Measurements from ENCODE around the gene LENG8. TPM values are rescaled to one million over a fixed set of nuclear protein-coding genes. Genes with fewer than 3 reads are reported as not detected.
A peak's percentile ranks its signal among the peaks of the same experiment; 100 is the strongest.

Gene LENG8
- polyA plus RNA-seq, 3 donors, result 3.6 to 341 (median 5.8) TPM

DNA sequence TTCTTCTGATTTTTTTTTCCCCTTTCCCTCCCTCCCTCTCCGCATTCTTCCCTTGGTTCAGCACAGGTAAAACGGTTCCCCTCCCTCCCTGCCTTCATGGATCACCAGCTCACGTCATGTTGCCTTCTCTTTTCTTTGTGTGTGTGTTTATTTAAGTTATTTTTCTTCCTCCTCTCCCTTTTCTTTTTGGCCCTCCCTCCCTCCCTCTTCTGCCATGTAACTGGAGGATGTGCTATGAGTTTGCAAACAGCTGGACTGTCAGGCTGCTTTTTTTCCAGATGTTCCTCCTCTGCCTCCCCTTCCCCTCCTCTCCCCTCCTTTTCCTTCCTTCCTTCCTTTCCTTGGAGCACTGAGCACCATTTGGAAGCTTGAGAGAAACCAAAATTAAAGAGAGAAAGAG lies 12.6 kb downstream of the LENG8 start:
- Mint-ChIP-seq H3K4me3 (no peak overlapping the region), H3K36me3 (peaks cover 43 to 51% of the 10 kb centered on the region in 2 donors), H3K27ac (peak overlapping the region in 3 of 7 donors; percentile 37 to 78 (median 58)), H3K9me3 (peaks cover 0 to 13% (median 9%) of the 10 kb centered on the region in 7 donors), H3K27me3 (ENCODE audit: low read depth in 3 of 3) (peaks cover 8 to 17% (median 17%) of the 10 kb centered on the region in 3 donors), H3K4me1 (peaks cover 32% of the 10 kb centered on the region)
- no CpG with 5 or more reads among the region's 3 CpGs for WGBS (ENCODE audit: insufficient coverage)
- Histone ChIP-seq H3K4me3 (replicated peaks in 1 of 3; ENCODE audit: low read depth in 2 of 3, low read length in 3 of 3) (no peak overlapping the region), H3K9me3 (replicated peaks in 1 of 2; ENCODE audit: control insufficient read depth in 1 of 2, insufficient read depth in 1 of 2, low read length in 2 of 2) (peaks cover 0 to 3% of the 10 kb centered on the region in 2 donors), H4K20me1 (ENCODE audit: insufficient read depth, low read length) (peaks cover 63% of the 10 kb centered on the region), H3K79me2 (ENCODE audit: insufficient read depth, low read length) (peaks cover 36% of the 10 kb centered on the region), H3K9ac (ENCODE audit: insufficient read depth, low read length, poor library complexity, severe bottlenecking) (no peak overlapping the region), H3K27ac (ENCODE audit: low read depth in 1 of 2, low read length in 2 of 2) (peak overlapping the region in 1 of 2 donors; percentile 36), H3K36me3 (replicated peaks in 1 of 2; ENCODE audit: control insufficient read depth in 1 of 2, insufficient read depth in 2 of 2, low read length in 2 of 2) (peaks cover 55 to 56% of the 10 kb centered on the region in 2 donors), H3K27me3 (ENCODE audit: control insufficient read depth in 2 of 2, insufficient read depth in 2 of 2, low read length in 2 of 2) (peaks cover 0 to 11% of the 10 kb centered on the region in 2 donors), H3K4me2 (replicated peaks; ENCODE audit: extremely low read depth, low read length, poor library complexity, severe bottlenecking) (peak overlapping the region; percentile 94), H2AFZ (ENCODE audit: insufficient read depth, low read depth, low read length, poor library complexity, severe bottlenecking) (no peak overlapping the region), H3K4me1 (ENCODE audit: control insufficient read depth in 1 of 2, insufficient read depth in 2 of 2, low read length in 2 of 2) (peaks cover 33 to 42% of the 10 kb centered on the region in 2 donors)
- intact Hi-C loops (cut with micrococcal nuclease), result loop anchor here in 1 of 2 donors (2.0 kb wide), 1 partner anchor 13 kb away; the partner anchor contains the start of gene LENG8
- TF ChIP-seq, protein P1, sequence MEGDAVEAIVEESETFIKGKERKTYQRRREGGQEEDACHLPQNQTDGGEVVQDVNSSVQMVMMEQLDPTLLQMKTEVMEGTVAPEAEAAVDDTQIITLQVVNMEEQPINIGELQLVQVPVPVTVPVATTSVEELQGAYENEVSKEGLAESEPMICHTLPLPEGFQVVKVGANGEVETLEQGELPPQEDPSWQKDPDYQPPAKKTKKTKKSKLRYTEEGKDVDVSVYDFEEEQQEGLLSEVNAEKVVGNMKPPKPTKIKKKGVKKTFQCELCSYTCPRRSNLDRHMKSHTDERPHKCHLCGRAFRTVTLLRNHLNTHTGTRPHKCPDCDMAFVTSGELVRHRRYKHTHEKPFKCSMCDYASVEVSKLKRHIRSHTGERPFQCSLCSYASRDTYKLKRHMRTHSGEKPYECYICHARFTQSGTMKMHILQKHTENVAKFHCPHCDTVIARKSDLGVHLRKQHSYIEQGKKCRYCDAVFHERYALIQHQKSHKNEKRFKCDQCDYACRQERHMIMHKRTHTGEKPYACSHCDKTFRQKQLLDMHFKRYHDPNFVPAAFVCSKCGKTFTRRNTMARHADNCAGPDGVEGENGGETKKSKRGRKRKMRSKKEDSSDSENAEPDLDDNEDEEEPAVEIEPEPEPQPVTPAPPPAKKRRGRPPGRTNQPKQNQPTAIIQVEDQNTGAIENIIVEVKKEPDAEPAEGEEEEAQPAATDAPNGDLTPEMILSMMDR (IDR thresholded peaks at IDR 0.05), result no peak
- no peak for DNase-seq

DNA sequence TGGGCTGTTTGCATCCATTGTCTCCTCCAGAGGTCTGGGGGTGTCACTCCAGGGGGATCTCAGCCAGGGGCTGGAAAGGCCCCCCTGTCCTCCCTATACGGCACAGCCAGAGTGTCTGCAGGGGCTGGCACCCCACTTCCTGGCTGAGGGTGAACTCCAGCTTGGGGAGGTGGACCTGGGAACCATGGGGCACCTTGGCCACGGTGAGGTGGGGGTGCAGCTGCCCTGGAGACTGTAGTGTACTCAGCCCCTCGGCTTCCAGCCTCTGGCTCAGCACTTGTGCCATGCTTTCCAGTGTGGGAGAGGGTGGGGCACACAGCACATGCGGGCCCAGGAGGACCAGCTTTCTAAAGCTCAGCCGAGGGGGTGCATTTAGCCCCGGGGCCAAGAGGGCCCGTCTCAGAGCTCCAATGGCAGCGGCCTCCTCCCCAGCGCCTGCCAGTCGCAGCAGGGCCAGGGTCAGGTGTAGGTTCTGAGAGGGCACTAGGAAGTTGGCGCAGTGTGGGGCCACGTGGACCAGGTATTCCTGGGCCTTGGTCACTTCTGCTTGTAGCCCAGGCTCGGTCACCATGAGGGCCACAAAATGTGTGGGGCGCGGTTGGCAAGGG lies 13.2 kb downstream of the LENG8 start:
- Histone ChIP-seq H3K79me2 (ENCODE audit: insufficient read depth, low read length) (peaks cover 31% of the 10 kb centered on the region), H3K27me3 (ENCODE audit: control insufficient read depth in 2 of 2, insufficient read depth in 2 of 2, low read length in 2 of 2) (peaks cover 0 to 11% of the 10 kb centered on the region in 2 donors), H4K20me1 (ENCODE audit: insufficient read depth, low read length) (peaks cover 57% of the 10 kb centered on the region), H3K4me3 (replicated peaks in 1 of 3; ENCODE audit: low read depth in 2 of 3, low read length in 3 of 3) (peak overlapping the region in 2 of 3 experiments; percentile 31 to 89), H3K4me1 (ENCODE audit: control insufficient read depth in 1 of 2, insufficient read depth in 2 of 2, low read length in 2 of 2) (peaks cover 33 to 42% of the 10 kb centered on the region in 2 donors), H2AFZ (ENCODE audit: insufficient read depth, low read depth, low read length, poor library complexity, severe bottlenecking) (no peak overlapping the region), H3K9ac (ENCODE audit: insufficient read depth, low read length, poor library complexity, severe bottlenecking) (peak overlapping the region; percentile 74), H3K4me2 (replicated peaks; ENCODE audit: extremely low read depth, low read length, poor library complexity, severe bottlenecking) (peak overlapping the region; percentile 94), H3K9me3 (replicated peaks in 1 of 2; ENCODE audit: control insufficient read depth in 1 of 2, insufficient read depth in 1 of 2, low read length in 2 of 2) (peaks cover 0 to 3% of the 10 kb centered on the region in 2 donors), H3K27ac (ENCODE audit: low read depth in 1 of 2, low read length in 2 of 2) (peak overlapping the region; percentile 83 to 87), H3K36me3 (replicated peaks in 1 of 2; ENCODE audit: control insufficient read depth in 1 of 2, insufficient read depth in 2 of 2, low read length in 2 of 2) (peaks cover 50% of the 10 kb centered on the region in 2 donors)
- 88% methylated on average over 12 of the region's 15 CpGs for WGBS (ENCODE audit: insufficient coverage)
- intact Hi-C loops (cut with micrococcal nuclease), result loop anchor here in 1 of 2 donors (2.0 kb wide), 1 partner anchor 13 kb away; the partner anchor contains the start of gene LENG8
- TF ChIP-seq, protein P1 (IDR thresholded peaks at IDR 0.05), result no peak
- Mint-ChIP-seq H3K4me1 (peaks cover 32% of the 10 kb centered on the region), H3K9me3 (peaks cover 0 to 14% (median 9%) of the 10 kb centered on the region in 7 donors), H3K27me3 (ENCODE audit: low read depth in 3 of 3) (peaks cover 10 to 21% (median 21%) of the 10 kb centered on the region in 3 donors), H3K27ac (peak overlapping the region; percentile 54 to 86 (median 70)), H3K36me3 (peaks cover 38 to 45% of the 10 kb centered on the region in 2 donors), H3K4me3 (peak overlapping the region in 1 of 2 donors; percentile 62)
- no peak for DNase-seq

Data from CD14-positive monocyte (primary cell).